NCI-H2081 (cell line): Measurements from ENCODE around the gene MMP10.

ENCODE experiments used
- DNase-seq, 2 experiments: peaks; one replicate each; lab custom pipeline; 2025; lab: John Stamatoyannopoulos, UW

MMP10 gene

DNA sequence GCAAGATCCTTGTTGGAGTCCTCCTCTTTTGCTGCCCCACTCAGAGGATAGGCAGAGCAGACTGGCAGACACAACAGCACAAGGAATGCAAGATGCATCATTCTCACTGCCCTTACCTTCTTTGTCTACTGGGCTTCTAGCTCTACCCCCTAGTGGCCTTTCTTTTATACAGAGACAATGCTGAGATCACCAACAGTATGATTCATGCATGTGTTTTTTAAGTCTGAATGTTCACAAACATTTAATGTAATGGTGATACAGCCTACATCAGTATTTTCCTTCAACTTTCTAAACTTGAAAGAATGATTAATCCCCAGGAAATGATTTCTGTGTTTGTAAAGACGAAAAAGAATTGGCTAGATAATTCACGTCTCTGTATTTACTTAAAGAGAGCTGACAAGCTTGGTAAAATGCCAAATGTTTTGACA is at the start of gene MMP10:
Gene MMP10 (minus strand): TSS at position 138 of the 428 bp plus-strand sequence. CDS start 37 bp downstream, at position 101.
- DNase-seq: peak; percentile 21 to 83

DNA sequence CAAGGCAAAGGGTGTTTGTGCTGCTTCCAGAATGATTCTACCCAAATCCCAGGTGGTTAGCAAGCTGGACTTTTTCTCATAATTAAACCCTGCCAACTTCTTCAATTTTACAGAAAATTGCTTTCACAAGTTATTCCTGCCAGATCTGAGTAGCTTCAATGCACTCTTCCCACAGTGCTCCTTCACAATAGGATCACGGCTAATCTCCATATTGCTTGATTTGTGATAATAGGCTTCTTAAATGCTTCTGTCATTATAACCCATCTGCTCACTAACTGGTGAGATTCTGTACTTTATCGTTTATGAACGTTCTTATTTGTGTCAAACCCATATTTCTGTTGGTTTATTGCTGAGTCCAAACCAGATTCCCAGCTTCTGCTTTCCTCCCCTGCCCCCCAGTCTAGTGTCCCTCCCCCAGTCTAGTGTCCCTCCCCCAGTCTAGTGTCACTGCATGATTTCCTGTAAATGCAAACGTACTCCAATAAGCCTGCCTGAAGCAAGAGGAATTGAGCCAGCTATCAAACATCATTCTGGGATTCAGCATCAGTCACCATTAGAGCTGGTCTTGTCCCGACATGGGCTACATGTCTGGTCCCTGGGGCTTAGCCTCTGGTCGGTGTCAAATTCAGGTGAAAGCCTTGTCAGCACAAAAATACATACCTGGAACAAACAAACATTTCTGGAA is 49.0 kb upstream of the MMP10 start:
- peak; percentile 37 to 57 for DNase-seq

DNA sequence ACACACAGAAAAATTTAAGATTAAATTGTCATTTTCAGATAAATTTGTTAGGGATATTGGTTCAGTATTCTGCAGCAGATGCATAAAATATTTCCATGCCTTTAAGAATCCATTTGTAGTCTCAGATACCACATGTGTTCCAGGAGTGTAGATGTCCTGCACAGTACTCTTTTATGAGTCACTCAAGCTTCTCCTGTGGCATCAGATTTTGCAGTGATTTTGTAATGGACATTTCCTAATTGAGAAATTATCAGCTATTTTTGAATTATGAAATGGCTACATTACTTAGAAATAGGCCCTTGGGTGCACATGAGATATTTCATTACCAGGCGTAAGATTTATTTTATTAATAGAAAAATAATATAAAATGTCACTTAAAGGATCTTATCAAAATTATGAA is 44.1 kb upstream of the MMP10 start:
- no peak for DNase-seq

DNA sequence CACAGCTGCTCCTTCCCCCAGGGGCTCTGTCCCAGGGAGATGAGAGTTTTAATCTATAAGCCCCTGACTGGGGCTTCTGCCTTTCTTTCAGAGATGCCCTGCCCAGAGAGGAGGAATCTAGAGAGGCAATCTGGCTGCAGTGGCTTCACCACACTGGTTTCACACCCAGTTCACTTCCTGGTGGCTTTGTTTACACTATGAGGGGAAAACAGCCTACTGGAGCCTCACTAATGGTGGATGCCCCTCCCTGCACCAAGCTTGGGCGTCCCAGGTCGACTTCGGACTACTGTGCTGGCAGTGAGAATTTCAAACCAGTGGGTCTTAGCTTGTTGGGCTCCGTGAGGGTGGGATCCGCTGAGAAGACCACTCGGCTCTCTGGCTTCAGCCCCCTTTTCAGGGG is 39.1 kb upstream of the MMP10 start:
- DNase-seq: no peak

DNA sequence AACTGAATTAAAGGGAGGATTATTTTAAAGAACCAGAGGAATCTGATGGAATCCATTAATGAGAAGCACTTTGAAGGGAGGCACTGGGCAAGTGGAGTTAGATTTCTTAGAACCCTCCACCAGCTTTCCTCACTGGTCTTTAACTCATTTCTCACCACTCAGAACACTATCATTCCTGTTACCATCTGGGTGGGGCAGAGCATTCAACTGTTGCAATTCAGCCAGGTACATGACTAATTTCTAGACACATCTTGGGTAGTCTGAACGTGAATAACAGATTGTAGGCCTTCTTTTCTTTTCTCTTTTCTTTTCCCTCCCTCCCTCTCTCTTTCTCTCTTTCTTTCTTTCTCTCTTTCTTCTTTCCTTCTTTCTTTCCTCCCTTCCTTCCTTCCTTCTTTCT is 33.1 kb upstream of the MMP10 start:
- no peak for DNase-seq

DNA sequence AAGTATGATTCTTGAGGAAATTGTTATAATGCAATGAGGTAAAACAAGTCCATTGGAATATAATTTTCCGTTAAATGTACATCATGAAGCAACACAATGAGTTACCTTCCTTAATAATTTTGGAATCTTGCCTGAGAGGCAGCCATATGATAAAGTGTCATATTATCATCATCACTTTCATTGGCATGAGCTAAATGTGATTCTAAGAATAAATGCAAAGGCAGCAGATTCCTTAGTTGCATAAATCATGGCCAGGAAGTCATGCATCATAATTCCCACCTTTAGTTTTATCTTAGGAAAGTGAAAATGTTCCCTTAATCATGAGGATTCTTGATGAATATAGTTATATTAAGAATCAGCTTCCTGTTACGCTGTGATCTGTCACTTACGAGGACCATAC is 31.8 kb upstream of the MMP10 start:
- DNase-seq: no peak

DNA sequence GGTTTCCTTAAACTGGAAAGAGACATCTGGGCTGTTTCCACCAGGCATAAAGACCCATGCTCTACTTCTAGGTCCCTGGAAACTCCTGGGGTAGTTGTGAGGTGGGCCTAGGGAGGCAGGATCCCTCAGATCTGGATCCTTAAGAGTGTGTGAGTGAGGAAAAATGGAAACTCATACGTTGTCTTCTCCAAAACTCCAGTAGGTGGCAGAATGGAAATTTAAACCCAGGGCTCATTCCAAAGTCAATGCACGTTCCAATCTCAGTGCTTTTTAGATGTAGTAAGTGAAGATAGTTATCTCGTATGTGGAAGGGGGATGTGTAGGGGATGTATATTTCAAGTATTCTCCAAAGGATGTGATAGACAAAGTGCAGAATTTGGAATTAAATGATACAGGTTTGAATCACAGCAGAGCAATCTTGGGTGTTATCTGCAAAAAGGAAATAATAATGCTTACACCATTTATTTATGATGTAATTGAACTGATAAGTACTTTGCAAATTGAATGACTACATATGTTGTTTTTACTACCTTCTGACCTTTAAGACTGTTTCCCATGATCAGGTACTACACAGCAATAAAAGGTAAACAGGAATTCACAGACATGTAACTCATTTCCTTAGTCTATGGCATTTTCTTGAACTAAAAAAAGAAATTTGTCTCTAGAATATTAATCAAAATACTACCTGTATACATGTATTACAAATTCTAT is 30.7 kb upstream of the MMP10 start:
- DNase-seq: peak; percentile 36 to 61

DNA sequence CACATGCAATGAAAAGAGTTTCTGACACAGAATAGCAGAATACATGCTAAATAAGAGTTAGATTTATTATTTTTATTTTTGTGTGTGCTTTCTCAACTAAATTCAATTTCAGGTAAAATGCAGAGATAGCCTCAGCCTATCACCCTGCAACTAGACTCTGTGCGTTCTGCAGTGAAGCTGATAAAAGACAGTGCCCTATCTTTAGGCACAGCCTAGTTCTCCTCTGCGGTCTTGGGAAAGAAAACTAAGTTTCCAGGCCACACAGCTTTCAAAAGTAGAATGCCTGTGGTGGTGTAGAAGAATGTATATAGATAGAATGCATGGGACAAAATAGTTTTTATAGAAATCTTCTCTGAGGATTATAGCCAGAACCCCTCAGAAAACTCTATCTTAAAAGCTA is 29.5 kb upstream of the MMP10 start:
- no peak for DNase-seq

DNA sequence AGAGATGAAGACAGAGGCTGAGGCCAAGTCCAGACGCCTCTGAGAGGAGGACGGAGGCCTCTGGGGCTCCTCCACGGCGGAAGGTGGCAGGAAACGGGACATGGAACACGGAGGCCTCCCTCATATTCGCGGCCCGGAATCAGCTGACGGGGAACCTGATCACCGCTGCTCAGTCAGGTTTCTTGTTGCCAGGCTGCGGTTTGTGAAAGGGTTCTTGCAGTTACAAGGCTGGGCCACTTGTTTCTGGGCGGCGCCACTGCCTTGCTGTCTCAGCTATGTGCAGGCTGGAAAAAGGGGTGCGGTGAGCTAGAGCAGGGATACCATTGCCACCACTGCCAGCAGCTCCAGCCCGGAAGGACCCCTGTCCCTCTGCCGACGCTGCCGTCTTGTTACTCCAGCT is 27.5 kb upstream of the MMP10 start:
- DNase-seq: no peak

DNA sequence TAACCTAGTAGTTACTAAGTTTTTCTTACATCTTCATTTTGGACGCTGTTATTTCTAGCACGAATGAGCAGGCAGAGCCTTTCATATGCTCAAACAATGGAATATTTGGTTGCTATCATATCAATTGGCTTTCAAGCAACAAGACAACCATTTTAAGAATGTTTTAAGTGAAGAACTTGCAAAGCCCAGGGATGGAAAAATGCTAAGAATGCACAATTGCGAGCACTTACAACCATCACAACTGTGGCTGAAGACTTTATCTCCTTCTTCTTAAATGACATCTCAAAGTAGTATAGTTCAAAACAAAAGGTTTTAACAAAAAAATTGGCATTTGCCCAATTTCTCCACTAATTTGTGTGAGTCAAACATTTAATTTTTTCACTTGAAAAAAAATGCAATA is 25.9 kb upstream of the MMP10 start:
- DNase-seq: no peak

DNA sequence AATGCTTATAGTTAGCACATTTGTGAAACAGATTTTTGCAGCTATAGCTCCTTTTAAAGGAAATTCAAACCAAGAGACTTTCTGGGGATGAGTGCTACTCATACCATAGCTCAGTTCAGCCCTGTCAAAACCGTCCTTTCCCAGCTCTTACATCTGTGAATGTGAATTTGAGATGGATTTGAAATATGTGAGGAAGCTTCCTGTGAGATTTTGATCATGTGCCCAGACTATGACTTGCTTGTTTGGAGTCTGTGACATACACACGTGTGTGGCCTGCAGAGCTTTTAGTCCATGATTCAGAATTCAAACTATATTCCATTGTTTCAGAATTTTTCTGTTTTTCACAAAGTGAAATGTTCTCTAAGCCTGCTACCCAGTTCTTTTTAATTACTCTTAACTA is 21.9 kb upstream of the MMP10 start:
- DNase-seq: no peak

DNA sequence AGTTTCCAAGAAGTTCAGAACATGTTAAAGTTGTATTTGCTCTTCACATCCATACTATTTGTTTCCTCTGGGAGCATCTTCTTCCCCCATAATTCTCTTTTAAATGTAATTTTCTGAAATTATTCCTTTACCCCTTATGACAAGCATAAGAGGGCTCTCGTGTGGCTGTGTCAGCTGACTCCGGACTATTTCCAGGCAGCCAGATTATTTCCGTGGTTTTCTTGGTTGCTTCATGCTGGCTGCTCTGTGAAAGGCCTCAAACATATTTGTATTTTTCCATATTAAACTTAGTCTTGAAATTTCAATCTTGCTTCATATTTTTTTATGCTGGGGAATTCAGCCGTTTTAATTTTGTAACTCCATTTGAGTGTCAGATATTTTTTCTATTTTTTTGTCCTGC is 20.3 kb upstream of the MMP10 start:
- no peak for DNase-seq

DNA sequence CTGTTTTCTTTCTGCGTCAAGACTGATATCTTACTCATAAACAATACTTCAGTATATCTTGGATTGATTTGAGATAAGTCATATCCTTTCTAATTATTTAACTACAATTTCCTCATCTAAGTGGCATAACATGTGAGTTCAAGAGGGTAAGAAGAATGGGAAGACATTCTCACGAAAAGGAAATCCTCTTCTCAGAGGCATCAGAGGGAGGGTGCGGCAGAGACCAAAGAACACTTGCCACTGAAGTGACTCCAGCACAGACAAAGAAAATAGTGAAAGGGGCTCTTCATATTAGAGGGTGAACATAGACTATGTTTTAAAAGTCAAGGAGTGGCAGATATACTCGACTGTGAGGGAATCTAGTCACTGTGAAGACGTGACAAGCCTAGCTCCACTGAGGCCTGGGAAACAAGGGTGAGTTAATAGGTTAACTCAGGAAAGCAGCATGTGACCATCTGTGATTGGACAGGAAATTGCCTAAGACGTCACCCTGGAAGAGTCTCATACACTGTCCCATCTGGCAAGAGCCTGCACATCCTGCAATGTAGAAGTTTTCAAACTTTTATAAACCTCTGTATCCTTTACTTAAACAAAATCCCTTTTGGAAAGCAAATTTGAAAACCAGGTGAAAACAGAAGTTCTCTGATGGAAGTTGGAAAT is 19.4 kb upstream of the MMP10 start:
- DNase-seq: no peak

DNA sequence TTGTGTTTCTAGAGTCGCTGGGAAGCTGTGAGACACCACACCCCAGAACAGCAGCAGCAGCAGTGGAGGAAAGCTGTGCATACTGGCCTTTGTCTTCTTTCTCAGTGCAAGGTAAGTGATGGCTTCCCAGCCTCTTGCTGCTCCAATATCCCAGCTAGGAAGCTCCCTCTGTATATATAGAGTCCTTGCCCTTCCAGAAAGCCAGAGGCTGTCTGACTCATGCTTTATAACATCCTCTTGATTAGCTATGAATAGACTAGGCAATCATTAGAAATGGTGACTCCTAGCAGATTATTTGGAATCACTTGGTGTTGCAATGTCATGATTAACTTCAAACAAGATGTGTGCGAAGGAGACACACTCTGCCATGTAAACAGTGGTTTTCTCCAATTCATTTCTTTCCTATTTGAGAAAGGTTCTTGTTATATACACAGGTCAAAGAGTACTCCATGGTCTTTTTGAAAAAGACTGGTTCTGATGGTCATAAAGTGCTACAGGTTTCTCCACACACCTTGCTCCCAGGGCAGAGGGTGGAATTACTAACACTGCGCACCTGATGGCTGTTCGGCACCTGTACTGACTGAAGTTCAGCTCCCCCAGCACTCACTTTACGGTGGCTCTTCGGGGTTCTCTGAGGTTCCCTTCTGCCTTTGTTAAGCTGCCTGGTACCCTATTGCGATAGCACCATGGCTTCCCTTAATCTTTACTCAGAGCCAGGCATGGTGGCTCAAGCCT is 17.8 kb upstream of the MMP10 start, which contains the start of gene MMP1:
Gene MMP1 (minus strand): TSS at position 149 of the 735 bp plus-strand sequence. CDS start 68 bp downstream, at position 81.
- no peak for DNase-seq

DNA sequence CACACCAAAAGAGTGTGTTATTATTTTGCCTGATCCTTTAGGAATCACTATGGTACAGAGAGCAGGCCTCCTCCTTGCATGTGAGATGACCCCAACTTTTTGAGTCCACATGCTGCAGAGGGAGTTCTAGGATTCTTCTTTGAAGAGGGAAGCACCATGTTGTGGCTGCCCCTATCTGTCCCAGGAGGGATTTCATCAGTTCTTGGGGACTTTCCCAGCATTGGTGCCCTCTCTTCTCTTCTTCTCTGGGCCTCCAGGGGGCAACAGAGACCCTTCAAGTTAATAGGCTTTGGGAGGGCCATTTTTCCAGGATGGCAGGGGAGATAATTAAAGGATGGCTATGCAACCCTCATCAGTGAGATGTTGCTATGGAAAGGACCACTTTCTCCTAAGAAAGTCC is 14.0 kb upstream of the MMP10 start:
- peak; percentile 18 to 37 for DNase-seq

DNA sequence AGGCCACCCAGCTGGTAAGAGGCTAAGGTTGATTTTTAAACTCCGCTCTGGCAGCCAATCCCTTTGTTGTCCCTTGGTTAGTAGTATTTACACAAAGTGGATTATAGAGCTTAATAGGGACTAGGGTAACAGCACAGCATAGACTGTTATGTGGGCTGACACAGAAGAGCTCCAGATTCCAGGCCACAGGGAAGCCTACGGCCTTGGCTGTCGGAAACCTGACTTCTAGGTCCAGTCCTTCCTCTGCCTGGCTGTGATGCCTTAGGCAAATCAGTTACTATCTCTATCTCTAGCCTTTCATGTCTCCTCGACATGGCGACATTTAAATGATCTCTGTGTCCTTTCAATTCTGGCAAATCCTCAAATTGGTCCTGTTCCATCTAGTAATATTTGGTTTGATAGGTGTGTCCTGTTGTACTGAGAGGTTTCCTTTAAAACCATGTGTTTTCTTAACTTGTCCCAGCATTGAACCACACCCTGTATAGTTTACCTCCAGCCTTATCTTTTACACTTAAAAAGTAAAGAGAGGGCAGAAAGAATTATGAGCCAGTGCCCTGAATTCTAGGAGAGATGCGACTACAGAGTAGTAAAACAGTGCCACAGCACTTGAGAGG is 13.4 kb upstream of the MMP10 start:
- no peak for DNase-seq

DNA sequence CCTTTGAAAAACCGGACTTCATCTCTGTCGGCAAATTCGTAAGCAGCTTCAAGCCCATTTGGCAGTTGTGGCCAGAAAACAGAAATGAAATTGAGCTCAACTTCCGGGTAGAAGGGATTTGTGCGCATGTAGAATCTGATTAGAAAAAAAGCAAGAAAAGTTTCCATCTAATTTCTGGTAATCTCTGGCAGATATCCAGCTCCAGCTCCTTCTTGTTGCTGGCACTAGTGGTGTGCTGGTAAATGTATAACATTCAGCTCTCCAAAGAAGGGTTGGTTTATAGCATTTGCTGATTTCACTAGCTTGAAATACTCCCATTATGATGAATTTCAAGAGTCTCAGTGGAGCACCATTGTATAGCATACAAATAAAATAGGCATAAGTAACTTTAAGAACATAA is 12.2 kb upstream of the MMP10 start:
- DNase-seq: no peak

DNA sequence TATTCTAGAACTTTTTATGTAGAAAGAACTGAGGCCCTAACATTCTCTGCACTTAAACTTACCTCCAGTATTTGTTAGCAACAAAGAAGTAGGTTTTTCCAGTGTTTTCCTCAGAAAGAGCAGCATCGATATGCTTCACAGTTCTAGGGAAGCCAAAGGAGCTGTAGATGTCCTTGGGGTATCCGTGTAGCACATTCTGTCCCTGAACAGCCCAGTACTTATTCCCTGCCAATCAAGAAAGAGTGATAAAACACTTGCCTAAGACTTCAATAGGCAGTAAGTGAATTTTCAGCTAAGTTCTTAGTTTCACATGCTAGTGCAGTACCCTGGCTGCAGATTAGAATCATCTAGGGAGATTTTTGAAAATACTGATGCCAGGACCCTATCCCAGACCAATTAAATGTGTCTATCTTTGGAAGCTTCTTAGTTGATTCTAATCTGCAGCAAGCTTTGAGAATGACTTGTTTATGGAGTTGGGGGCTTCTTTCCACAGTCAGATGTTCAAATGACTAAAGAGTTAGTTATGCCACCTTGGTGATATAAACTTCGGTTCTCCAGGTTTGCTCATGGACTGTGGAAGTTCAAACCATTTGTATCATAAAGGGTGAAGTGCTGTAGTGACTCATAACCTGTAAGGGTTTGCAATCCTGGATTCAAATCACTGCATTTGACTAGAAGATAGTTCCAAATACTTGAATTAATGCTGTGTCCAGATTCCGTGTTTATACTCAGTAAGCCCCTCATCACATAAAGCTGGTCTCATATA is 11.0 kb upstream of the MMP10 start:
- DNase-seq: no peak

DNA sequence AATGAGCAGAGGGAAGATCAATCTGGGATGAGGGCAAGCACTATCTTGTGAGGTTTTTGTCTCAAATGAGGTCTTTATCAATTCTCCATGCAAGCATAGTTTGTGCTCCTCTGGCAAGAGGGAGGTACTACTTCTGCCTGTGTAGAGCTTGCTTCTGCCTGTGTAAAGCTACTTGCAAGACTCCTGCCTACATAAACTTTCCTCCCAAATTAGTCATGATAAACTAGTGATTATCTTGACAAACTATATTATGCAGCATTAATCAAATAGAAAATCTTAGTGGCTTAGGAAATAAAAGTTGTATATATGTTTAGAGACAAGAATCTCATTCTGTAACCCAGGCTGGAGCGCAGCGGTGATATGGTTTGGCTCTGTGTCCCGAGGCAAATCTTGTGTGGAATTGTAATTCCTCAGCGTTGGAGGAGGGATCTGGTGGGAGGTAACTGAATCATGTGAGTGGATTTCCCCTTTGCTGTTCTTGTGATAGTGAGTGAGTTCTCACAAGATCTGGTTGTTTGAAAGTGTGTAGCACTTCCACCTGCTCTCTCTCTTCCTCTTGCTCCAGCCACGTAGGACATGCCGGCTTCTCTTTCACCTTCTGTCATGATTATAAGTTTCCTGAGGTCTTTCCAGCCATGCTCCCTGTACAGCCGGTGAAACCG is 8.0 kb upstream of the MMP10 start:
- DNase-seq: no peak

DNA sequence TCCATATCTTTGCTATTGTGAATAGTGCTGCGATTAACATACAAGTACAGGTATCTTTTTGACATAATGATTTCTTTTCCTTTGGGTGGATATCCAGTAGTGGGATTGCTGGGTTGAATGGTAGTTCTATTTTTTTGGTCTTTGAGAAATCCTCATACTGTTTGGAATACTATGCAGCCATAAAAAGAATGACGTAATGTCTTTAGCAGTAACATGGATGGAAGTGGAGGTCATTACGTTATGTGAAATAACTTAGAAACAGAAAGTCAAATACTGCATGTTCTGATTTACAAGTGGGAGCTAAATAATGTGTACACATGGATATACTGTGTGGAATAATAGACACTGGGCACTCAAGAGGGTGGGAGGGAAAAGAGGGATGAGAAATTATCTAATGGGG is 4.0 kb upstream of the MMP10 start:
- DNase-seq: no peak

DNA sequence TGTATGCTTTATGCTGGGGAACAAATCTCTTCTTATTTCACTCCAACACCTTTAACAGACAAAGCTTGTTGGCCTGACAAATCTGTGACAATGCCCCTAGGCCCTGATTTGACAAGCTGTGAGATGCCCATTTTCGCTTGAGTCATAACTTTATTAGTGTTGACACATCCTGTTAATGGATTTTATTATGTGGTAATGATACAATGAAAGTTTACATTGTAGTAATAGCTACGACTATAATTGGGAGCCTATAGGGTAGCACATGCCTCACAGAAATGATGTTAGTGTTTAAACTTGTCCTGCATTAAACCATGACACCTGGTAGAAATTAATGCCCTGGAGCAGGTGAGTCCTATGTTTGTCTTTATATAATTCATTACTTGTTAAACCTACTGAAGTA is 3.3 kb upstream of the MMP10 start:
- peak; percentile 86 to 98 for DNase-seq
